K562 (cell line): ENCODE data around the gene PARD3. TPM values are rescaled to one million over a fixed set of nuclear protein-coding genes. Genes with fewer than 3 reads are reported as not detected.

Experiments
- ATAC-seq: fragments of 200-7000 bp; cut with Tn5 transposase; 3 replicates; pipeline ENCODE4 v1.9.1; 2020; ENCODE audit warnings: moderate library complexity
- BruUV-seq: library from RNA; stranded (reverse); fragments of 400-500 nt; replicated peaks from 2 replicates; lab custom pipeline; 2021; lab: Mats Ljungman, UMichigan
- CTCF ChIA-PET: fragments of 300-600 bp; formaldehyde crosslinking; extraction: SDS; loops from one replicate; lab custom pipeline; 2021; ENCODE audit warnings: low intra/inter-chr PET ratio; lab: Yijun Ruan, JAX
- POLR2A ChIA-PET: fragments of 300-600, 350-650 bp; sonication (Branson Sonifier 250); formaldehyde crosslinking; extraction: SDS; loops from one replicate; lab custom pipeline; 2021; ENCODE audit warnings: antibody characterized with exemption, inconsistent platforms; lab: Yijun Ruan, JAX
- DNase-seq, 4 experiments: peaks; one replicate each; pipeline versions ENCODE4 v3.0.0 to v3.0.0-alpha.2; 2011 to 2018; ENCODE audit warnings: low spot score in 3 of 4, mixed read lengths in 3 of 4; ENCODE audit errors: extremely low read depth in 1 of 4
- FAIRE-seq: peaks from 2 replicates; lab custom pipeline; 2011; peaks lifted over from hg19 to GRCh38; lab: Jason Lieb, UNC
- H2AFZ ChIP-seq: 2 replicates; pipeline ENCODE4 v1.6.0; 2011; ENCODE audit warnings: low read depth, low read length, control low read depth, inconsistent platforms
- H3K27ac ChIP-seq: fragments of 200-600 bp; 3 replicates; pipeline ENCODE4 v1.8.0; 2011; ENCODE audit warnings: low read depth, mild to moderate bottlenecking, control low read depth, inconsistent platforms, low read length, moderate library complexity, mixed read lengths; ENCODE audit errors: extremely low read depth
- H3K27me3 ChIP-seq, 2 experiments: fragments of 300-600 bp in 1 of 2; 2 replicates in 1 of 2; 3 replicates in 1 of 2; pipeline versions ENCODE4 v1.6.0 to v1.8.0; 2011; ENCODE audit warnings: inconsistent platforms in 2 of 2, low read length in 2 of 2, mild to moderate bottlenecking in 1 of 2, mixed read lengths in 1 of 2, moderate library complexity in 1 of 2; ENCODE audit not compliant: control insufficient read depth in 2 of 2, insufficient read depth in 2 of 2
- H3K36me3 ChIP-seq: fragments of 300-600 bp; 3 replicates; pipeline ENCODE4 v1.8.0; 2011; ENCODE audit warnings: mild to moderate bottlenecking, low read length, inconsistent platforms; ENCODE audit not compliant: control insufficient read depth, insufficient read depth
- H3K4me1 ChIP-seq, 2 experiments: fragments of 200-600 bp in 1 of 2; replicated peaks in 1 of 2; 2 replicates in 1 of 2; 3 replicates in 1 of 2; pipeline versions ENCODE4 v1.5.1 to v1.8.0; 2011; ENCODE audit warnings: inconsistent platforms in 2 of 2, low read length in 2 of 2, mild to moderate bottlenecking in 1 of 2, mixed read lengths in 1 of 2, moderate library complexity in 1 of 2; ENCODE audit not compliant: control insufficient read depth in 2 of 2, insufficient read depth in 2 of 2
- H3K4me2 ChIP-seq: 2 replicates; pipeline ENCODE4 v1.6.1; 2011; ENCODE audit warnings: low read length, control low read depth, inconsistent platforms, mixed read lengths; ENCODE audit not compliant: insufficient read depth
- H3K4me3 ChIP-seq: fragments of 200-600 bp; sonication (generic), shearing (Covaris generic); 2 replicates; pipeline ENCODE4 v1.5.1; 2016; ENCODE audit warnings: control low read depth, inconsistent platforms
- H3K79me2 ChIP-seq: fragments of 200-600 bp; 3 replicates; pipeline ENCODE4 v1.8.0; 2011; ENCODE audit warnings: low read length, inconsistent platforms; ENCODE audit not compliant: control insufficient read depth, insufficient read depth
- H3K9ac ChIP-seq, 2 experiments: 2 replicates each; pipeline versions ENCODE4 v1.6.0 to v1.6.1; 2011; ENCODE audit warnings: low read depth in 2 of 2, low read length in 2 of 2, control low read depth in 1 of 2, inconsistent platforms in 1 of 2, mild to moderate bottlenecking in 1 of 2, mixed read lengths in 1 of 2; ENCODE audit not compliant: insufficient read depth in 1 of 2
- H3K9me1 ChIP-seq: one replicate; pipeline ENCODE4 v1.6.0; 2011; ENCODE audit warnings: inconsistent platforms, mild to moderate bottlenecking, low read length, moderate library complexity; ENCODE audit not compliant: control insufficient read depth, insufficient read depth
- H3K9me3 ChIP-seq: replicated peaks from 2 replicates; pipeline ENCODE4 v1.5.1; 2011; ENCODE audit warnings: low read depth, low read length, inconsistent platforms; ENCODE audit not compliant: control insufficient read depth, insufficient read depth
- H4K20me1 ChIP-seq: replicated peaks from 2 replicates; pipeline ENCODE4 v1.6.1; 2011; ENCODE audit warnings: low read length, inconsistent platforms, mixed read lengths; ENCODE audit not compliant: control insufficient read depth, insufficient read depth
- GATAD2A ChIP-seq: fragments of 450-650 bp; IDR thresholded peaks from 2 replicates; pipeline ENCODE4 v1.6.1; 2017
- GTF2E2 ChIP-seq: fragments of 200-800 bp; sonication (Bioruptor generic); IDR thresholded peaks from 2 replicates; pipeline ENCODE4 v1.6.1; 2016; ENCODE audit warnings: missing genetic modification characterization, missing compliant biosample characterization
- HDAC3 ChIP-seq: fragments of 450-650 bp; IDR thresholded peaks from 2 replicates; pipeline ENCODE4 v1.6.1; 2018; ENCODE audit warnings: borderline replicate concordance, mild to moderate bottlenecking, moderate library complexity; ENCODE audit not compliant: partially characterized antibody
- LCOR ChIP-seq: sonication (generic); formaldehyde crosslinking; IDR thresholded peaks from 2 replicates; pipeline ENCODE4 v1.8.0; 2022; ENCODE audit warnings: mild to moderate bottlenecking, missing genetic modification reagents
- NFE2L1 ChIP-seq: fragments of 450-650 bp; IDR thresholded peaks from 2 replicates; pipeline ENCODE4 v1.6.1; 2016; ENCODE audit warnings: missing genetic modification characterization, low read depth, mild to moderate bottlenecking, missing compliant biosample characterization, moderate library complexity, borderline replicate concordance
- RB1 ChIP-seq: fragments of 450-650 bp; IDR thresholded peaks from 2 replicates; pipeline ENCODE4 v1.6.1; 2017; ENCODE audit warnings: low read depth, mild to moderate bottlenecking
- SMARCB1 ChIP-seq: IDR thresholded peaks from 2 replicates; pipeline ENCODE4 v1.6.1; 2011; ENCODE audit warnings: improper control_type of control experiment, low read depth; ENCODE audit not compliant: insufficient read length
- ZEB2 ChIP-seq: fragments of 450-650 bp; IDR thresholded peaks from 2 replicates; pipeline ENCODE4 v1.6.1; 2016
- WGBS: fragments of 100-300 bp; shearing (Covaris generic); methylation state at CpG from one replicate; pipeline ENCODE4 v1.1.6; 2016; ENCODE audit warnings: low coverage, mixed read lengths; ENCODE audit not compliant: insufficient coverage; ENCODE audit errors: missing lambda C conversion rate; 5-methylcytosine and 5-hydroxymethylcytosine counted together
- in situ Hi-C: fragments of 300-500 bp; cut with MboI; formaldehyde crosslinking; loops from 4 replicates; pipeline ENCODE4 v1.15.0; 2018; ENCODE audit warnings: inconsistent platforms, mixed read lengths
- intact Hi-C: fragments of 100-400 bp; cut with micrococcal nuclease; formaldehyde crosslinking; loops from 2 replicates; pipeline ENCODE4 v1.14.2; 2022
- polyA plus RNA-seq, 8 experiments: library from polyadenylated mRNA; depleted of rRNA in 4 of 8; stranded (reverse) in 5 of 8; unstranded in 3 of 8; fragments of >200 nt; fragmentation: Nextera tagmentation in 2 of 8; fragmentation: Illumina TruSeq in 1 of 8; extraction: Ambion mirVana in 2 of 8; extraction: Trizol in 1 of 8; gene quantifications; 2 replicates each; pipeline versions ENCODE4 v1.2.1 to v1.2.3, GENCODE V29; 2011 to 2014; ENCODE audit warnings: inconsistent platforms in 1 of 8, missing spikeins in 1 of 8
- total RNA-seq, 7 experiments: library from RNA; depleted of rRNA in 6 of 7; stranded (reverse); fragments of >200 nt in 6 of 7; fragmentation: Illumina TruSeq in 2 of 7; extraction: Trizol in 2 of 7; gene quantifications; 2 replicates each; pipeline versions ENCODE4 v1.2.1 to v1.2.3, GENCODE V29; 2011 to 2021; ENCODE audit warnings: low replicate concordance in 1 of 7
- TF ChIP-seq, protein P1 (sequence below): fragments of 250-450 bp; sonication (Bioruptor Pico); IDR thresholded peaks from 2 replicates; pipeline ENCODE4 v1.8.0; 2022; ENCODE audit warnings: inconsistent platforms
- TF ChIP-seq, protein P2 (sequence below), 2 experiments: fragments of 450-650 bp; formaldehyde crosslinking in 1 of 2; IDR thresholded peaks; 2 replicates each; pipeline versions ENCODE4 v1.4.0 to v1.6.1; 2014 to 2020; ENCODE audit warnings: mild to moderate bottlenecking in 2 of 2, borderline replicate concordance in 1 of 2, low read depth in 1 of 2

PARD3 gene
- total and polyA plus RNA-seq, 9 of the 15 experiments (the other 6 are each of a cell fraction or from before 2014, with no cell fraction given) = 2.7 to 11.7 (median 7.7) TPM

DNA sequence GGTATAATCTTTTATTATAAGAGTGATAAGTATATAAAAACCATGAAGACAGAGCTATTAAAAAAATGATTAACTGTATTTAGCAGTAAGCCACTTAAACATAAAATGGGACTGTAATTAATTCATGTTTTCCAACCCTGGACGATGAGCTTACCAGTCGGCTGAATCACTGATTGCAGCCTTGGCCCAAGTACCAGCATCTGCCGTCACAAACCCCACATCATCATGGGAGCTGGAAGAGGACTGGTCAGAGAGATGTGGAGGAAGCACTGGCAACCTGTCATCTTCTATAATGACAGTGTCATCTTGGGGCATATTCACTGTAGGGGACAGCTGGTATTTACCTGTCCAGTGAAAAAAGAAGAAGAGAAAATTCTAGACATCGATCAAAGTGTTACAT lies 473.6 kb downstream of the PARD3 start:
- Histone ChIP-seq H3K4me2 (no peak overlapping the region), H3K4me3 (no peak overlapping the region), H3K27me3 (no peaks in the 10 kb centered on the region), H3K9me1 (no peaks in the 10 kb centered on the region), H2AFZ (no peak overlapping the region), H3K27ac (no peak overlapping the region), H3K79me2 (no peaks in the 10 kb centered on the region), H3K36me3 (no peaks in the 10 kb centered on the region), H3K9ac (no peak overlapping the region), H4K20me1 (no peaks in the 10 kb centered on the region), H3K9me3 (no peaks in the 10 kb centered on the region), H3K4me1 (no peaks in the 10 kb centered on the region)
- BruUV-seq = no TSS peak
- intact Hi-C loops = no loop called here
- TF ChIP-seq SMARCB1 (no peak), ZEB2 (no peak), NFE2L1 (tag) (no peak), GTF2E2 (no peak), RB1 (no peak), GATAD2A (no peak), LCOR (CRISPR knock-in tag) (no peak), HDAC3 (no peak)
- TF ChIP-seq, protein P1, sequence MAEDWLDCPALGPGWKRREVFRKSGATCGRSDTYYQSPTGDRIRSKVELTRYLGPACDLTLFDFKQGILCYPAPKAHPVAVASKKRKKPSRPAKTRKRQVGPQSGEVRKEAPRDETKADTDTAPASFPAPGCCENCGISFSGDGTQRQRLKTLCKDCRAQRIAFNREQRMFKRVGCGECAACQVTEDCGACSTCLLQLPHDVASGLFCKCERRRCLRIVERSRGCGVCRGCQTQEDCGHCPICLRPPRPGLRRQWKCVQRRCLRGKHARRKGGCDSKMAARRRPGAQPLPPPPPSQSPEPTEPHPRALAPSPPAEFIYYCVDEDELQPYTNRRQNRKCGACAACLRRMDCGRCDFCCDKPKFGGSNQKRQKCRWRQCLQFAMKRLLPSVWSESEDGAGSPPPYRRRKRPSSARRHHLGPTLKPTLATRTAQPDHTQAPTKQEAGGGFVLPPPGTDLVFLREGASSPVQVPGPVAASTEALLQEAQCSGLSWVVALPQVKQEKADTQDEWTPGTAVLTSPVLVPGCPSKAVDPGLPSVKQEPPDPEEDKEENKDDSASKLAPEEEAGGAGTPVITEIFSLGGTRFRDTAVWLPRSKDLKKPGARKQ = no peak
- TF ChIP-seq, protein P2, sequence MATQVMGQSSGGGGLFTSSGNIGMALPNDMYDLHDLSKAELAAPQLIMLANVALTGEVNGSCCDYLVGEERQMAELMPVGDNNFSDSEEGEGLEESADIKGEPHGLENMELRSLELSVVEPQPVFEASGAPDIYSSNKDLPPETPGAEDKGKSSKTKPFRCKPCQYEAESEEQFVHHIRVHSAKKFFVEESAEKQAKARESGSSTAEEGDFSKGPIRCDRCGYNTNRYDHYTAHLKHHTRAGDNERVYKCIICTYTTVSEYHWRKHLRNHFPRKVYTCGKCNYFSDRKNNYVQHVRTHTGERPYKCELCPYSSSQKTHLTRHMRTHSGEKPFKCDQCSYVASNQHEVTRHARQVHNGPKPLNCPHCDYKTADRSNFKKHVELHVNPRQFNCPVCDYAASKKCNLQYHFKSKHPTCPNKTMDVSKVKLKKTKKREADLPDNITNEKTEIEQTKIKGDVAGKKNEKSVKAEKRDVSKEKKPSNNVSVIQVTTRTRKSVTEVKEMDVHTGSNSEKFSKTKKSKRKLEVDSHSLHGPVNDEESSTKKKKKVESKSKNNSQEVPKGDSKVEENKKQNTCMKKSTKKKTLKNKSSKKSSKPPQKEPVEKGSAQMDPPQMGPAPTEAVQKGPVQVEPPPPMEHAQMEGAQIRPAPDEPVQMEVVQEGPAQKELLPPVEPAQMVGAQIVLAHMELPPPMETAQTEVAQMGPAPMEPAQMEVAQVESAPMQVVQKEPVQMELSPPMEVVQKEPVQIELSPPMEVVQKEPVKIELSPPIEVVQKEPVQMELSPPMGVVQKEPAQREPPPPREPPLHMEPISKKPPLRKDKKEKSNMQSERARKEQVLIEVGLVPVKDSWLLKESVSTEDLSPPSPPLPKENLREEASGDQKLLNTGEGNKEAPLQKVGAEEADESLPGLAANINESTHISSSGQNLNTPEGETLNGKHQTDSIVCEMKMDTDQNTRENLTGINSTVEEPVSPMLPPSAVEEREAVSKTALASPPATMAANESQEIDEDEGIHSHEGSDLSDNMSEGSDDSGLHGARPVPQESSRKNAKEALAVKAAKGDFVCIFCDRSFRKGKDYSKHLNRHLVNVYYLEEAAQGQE (IDR thresholded peaks at IDR 0.05; ENCODE audit: borderline replicate concordance) = no peak
- TF ChIP-seq, protein P2 (CRISPR knock-in tag; IDR thresholded peaks at IDR 0.05; ENCODE audit: low read depth) = no peak
- ATAC-seq (no peak), DNase-seq (no peak), FAIRE-seq (no peak)
- CTCF ChIA-PET = no interaction called here
- WGBS = 19% methylated on average over 4 of the region's 4 CpGs
- POLR2A ChIA-PET = interaction anchor here (0.7 kb wide), 1 partner anchor 11 kb away, joined by 3 read pairs; no protein-coding TSS in a partner anchor
- in situ Hi-C loops = no loop called here
